Keratinocyte (primary cell): ENCODE measurements around the gene RAB43.

Experiments
- EZH2 ChIP-seq: IDR thresholded peaks from one replicate; pipeline ENCODE4 v1.6.1; 2012; ENCODE audit warnings: inconsistent platforms, mild to moderate bottlenecking, low read length, moderate library complexity
- TF ChIP-seq, protein P1 (sequence below), 3 experiments: IDR thresholded peaks in 1 of 3; conservative IDR thresholded peaks in 1 of 3; optimal IDR thresholded peaks in 1 of 3; 2 replicates in 2 of 3; 3 replicates in 1 of 3; pipeline versions ENCODE3 to v1.5.1; 2011; ENCODE audit warnings: low read length in 3 of 3, mild to moderate bottlenecking in 3 of 3, moderate library complexity in 2 of 3, control low read depth in 1 of 3, inconsistent platforms in 1 of 3; ENCODE audit not compliant: insufficient read depth in 2 of 3; ENCODE audit errors: extremely low read depth in 1 of 3

DNA sequence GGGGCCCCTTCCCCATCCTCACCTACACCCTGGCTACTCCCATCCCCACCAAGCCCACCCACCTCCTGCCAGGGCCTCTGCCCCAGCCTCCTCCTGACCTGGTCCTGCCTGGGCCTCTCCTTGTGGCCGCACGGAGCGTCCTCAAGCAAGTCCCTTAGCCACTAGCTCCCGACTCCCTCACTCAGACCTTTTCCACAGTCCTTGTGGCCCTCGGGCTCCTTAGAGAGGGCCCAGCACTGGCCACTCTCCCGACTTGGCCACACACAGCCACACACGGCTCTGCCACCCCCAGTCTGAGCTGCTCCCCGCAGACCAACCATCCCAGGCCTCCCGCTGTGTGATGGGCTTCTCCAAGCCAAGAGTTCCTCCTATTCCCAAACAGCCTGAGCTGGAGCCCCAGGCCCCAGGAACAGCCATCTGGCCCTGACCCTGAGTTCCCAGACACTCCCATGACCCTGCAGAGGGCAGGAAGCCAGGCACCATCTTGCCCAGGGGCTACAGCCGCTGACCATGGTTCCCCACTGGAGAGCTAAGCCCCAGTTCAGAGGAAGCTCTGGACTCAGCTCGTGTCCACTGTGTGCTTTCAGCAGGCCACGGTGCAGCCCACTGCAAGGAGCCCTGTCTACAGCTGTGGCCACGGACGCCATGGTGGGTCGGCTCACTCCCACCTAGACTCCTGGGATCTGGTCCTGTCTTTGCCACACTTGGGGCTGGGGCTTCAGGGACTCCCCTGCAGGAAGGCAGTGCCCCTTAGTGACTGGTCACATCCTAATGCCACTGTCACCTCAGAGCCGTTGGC lies 7.0 kb upstream of the RAB43 start:
- TF ChIP-seq, protein P1, sequence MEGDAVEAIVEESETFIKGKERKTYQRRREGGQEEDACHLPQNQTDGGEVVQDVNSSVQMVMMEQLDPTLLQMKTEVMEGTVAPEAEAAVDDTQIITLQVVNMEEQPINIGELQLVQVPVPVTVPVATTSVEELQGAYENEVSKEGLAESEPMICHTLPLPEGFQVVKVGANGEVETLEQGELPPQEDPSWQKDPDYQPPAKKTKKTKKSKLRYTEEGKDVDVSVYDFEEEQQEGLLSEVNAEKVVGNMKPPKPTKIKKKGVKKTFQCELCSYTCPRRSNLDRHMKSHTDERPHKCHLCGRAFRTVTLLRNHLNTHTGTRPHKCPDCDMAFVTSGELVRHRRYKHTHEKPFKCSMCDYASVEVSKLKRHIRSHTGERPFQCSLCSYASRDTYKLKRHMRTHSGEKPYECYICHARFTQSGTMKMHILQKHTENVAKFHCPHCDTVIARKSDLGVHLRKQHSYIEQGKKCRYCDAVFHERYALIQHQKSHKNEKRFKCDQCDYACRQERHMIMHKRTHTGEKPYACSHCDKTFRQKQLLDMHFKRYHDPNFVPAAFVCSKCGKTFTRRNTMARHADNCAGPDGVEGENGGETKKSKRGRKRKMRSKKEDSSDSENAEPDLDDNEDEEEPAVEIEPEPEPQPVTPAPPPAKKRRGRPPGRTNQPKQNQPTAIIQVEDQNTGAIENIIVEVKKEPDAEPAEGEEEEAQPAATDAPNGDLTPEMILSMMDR (optimal IDR thresholded peaks at IDR 0.05 in 1 of 3, IDR thresholded peaks at IDR 0.05 in 1 of 3, conservative IDR thresholded peaks at IDR 0.05 in 1 of 3; ENCODE audit: extremely low read depth in 1 of 3, insufficient read depth in 2 of 3, low read length in 3 of 3) = no peak
- TF ChIP-seq EZH2 = no peak
